ENCODE data around the gene SLC25A53. TPM values are rescaled to one million over a fixed set of nuclear protein-coding genes. Genes with fewer than 3 reads are reported as not detected.

The SLC25A53 gene
- total RNA-seq, 1 experiment from 2014 or later = 6.6 TPM

GRCh38 chrX:104136241-104137019, 20.4 kb downstream of the SLC25A53 start:
- H3K9me3 ChIP-seq (ENCODE audit: low read length) = no peaks in the 10 kb centered on the region
- intact Hi-C loops (cut with micrococcal nuclease) = loop anchor here (1.0 kb wide), 2 partner anchors 38 to 291 kb away; no protein-coding TSS in a partner anchor
- peak; percentile 79 for DNase-seq
- no peaks in the 10 kb centered on the region for H4K20me1 ChIP-seq (ENCODE audit: low read length)
- no TSS peak for BruUV-seq (replicated peaks)
- no peaks in the 10 kb centered on the region for H3F3A ChIP-seq (ENCODE audit: low read length, unreplicated experiment)
- H3K79me2 ChIP-seq (ENCODE audit: low read length) = no peaks in the 10 kb centered on the region
- POLR2A ChIA-PET (ENCODE audit: unreplicated experiment) = interaction anchor here (0.7 kb wide), 1 partner anchor 218 kb away, joined by 5 read pairs; no protein-coding TSS in a partner anchor
- CTCF ChIA-PET = interaction anchor here (0.5 kb wide), 1 partner anchor 142 kb away, joined by 3 read pairs; no protein-coding TSS in a partner anchor
- ATAC-seq = peak; percentile 99
- no peak overlapping the region for H3K27ac ChIP-seq (ENCODE audit: low read length)
- H3K27me3 ChIP-seq (ENCODE audit: low read length) = no peaks in the 10 kb centered on the region
- H3K4me3 ChIP-seq (ENCODE audit: low read length) = peak overlapping the region; percentile 63
- H3K36me3 ChIP-seq (ENCODE audit: low read depth, low read length) = no peaks in the 10 kb centered on the region
- no peaks in the 10 kb centered on the region for H3K9me2 ChIP-seq (replicated peaks; ENCODE audit: low read length)
- no peaks in the 10 kb centered on the region for H3K4me1 ChIP-seq (ENCODE audit: insufficient read depth, low read length)
- peak overlapping the region; percentile 96 for H2AFZ ChIP-seq (ENCODE audit: low read length)
- H3K9ac ChIP-seq (ENCODE audit: low read length) = peak overlapping the region; percentile 48
- H3K4me2 ChIP-seq (ENCODE audit: low read length) = peak overlapping the region; percentile 85
- no peak for TF ChIP-seq EZH2 (IDR thresholded peaks at IDR 0.05; ENCODE audit: low read length, unreplicated experiment)
- TF ChIP-seq, protein P1, sequence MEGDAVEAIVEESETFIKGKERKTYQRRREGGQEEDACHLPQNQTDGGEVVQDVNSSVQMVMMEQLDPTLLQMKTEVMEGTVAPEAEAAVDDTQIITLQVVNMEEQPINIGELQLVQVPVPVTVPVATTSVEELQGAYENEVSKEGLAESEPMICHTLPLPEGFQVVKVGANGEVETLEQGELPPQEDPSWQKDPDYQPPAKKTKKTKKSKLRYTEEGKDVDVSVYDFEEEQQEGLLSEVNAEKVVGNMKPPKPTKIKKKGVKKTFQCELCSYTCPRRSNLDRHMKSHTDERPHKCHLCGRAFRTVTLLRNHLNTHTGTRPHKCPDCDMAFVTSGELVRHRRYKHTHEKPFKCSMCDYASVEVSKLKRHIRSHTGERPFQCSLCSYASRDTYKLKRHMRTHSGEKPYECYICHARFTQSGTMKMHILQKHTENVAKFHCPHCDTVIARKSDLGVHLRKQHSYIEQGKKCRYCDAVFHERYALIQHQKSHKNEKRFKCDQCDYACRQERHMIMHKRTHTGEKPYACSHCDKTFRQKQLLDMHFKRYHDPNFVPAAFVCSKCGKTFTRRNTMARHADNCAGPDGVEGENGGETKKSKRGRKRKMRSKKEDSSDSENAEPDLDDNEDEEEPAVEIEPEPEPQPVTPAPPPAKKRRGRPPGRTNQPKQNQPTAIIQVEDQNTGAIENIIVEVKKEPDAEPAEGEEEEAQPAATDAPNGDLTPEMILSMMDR (conservative IDR thresholded peaks at IDR 0.05; ENCODE audit: low read depth, low read length) = peak; percentile 76

DNA sequence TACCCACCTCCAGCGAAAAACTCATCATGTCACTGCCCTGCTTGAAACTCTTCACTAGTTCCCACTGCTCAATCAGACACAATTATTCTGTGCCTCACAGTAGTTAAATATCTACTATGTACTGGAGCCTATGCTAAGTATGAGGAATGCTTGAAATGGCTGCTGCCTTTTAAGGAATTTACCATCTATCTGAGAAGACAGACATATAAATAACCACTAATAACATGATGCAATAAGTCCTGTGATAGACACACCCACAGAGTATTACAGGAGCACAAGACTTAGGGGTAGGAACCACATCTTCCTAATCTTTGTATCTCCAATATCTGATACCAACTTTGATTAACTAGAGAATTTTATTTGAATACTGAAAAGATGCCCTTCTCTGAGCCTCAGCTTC, 21.1 kb downstream of the SLC25A53 start:
- CTCF ChIA-PET = interaction anchor here (0.5 kb wide), 1 partner anchor 141 kb away, joined by 3 read pairs; no protein-coding TSS in a partner anchor
- Histone ChIP-seq H3K4me3 (ENCODE audit: low read length) (no peak overlapping the region), H3K9me3 (ENCODE audit: low read length) (no peaks in the 10 kb centered on the region), H3K4me2 (ENCODE audit: low read length) (no peak overlapping the region), H3K36me3 (ENCODE audit: low read depth, low read length) (no peaks in the 10 kb centered on the region), H2AFZ (ENCODE audit: low read length) (no peak overlapping the region), H3K27ac (ENCODE audit: low read length) (no peak overlapping the region), H3K27me3 (ENCODE audit: low read length) (no peaks in the 10 kb centered on the region), H3K4me1 (ENCODE audit: insufficient read depth, low read length) (no peaks in the 10 kb centered on the region), H3K79me2 (ENCODE audit: low read length) (no peaks in the 10 kb centered on the region), H3F3A (ENCODE audit: low read length, unreplicated experiment) (no peaks in the 10 kb centered on the region), H4K20me1 (ENCODE audit: low read length) (no peaks in the 10 kb centered on the region), H3K9me2 (replicated peaks; ENCODE audit: low read length) (no peaks in the 10 kb centered on the region), H3K9ac (ENCODE audit: low read length) (no peak overlapping the region)
- no peak for ATAC-seq
- BruUV-seq (replicated peaks) = no TSS peak
- POLR2A ChIA-PET (ENCODE audit: unreplicated experiment) = no interaction called here
- TF ChIP-seq, protein P1 (conservative IDR thresholded peaks at IDR 0.05; ENCODE audit: low read depth, low read length) = no peak
- TF ChIP-seq EZH2 (IDR thresholded peaks at IDR 0.05; ENCODE audit: low read length, unreplicated experiment) (no peak), EZH2phosphoT487 (IDR thresholded peaks at IDR 0.05; ENCODE audit: borderline replicate concordance, low read length) (no peak)
- intact Hi-C loops (cut with micrococcal nuclease) = loop anchor here (1.0 kb wide), 2 partner anchors 37 to 290 kb away; no protein-coding TSS in a partner anchor
- no peak for DNase-seq
